Stomach (tissue), 4 donors: Measurements from ENCODE around the gene CEP152.

Experiments
- CTCF ChIP-seq, 7 experiments: fragments of 450-650 bp in 4 of 7; fragments of 200-600 bp in 3 of 7; sonication (generic) in 3 of 7; IDR thresholded peaks; one replicate each; pipeline ENCODE4 v1.5.1; 2016 to 2019; ENCODE audit warnings: antibody characterized with exemption in 7 of 7, control low read depth in 2 of 7, mild to moderate bottlenecking in 1 of 7
- EP300 ChIP-seq: sonication (generic); formaldehyde crosslinking; IDR thresholded peaks from one replicate; pipeline ENCODE4 v1.6.1; 2017; ENCODE audit warnings: antibody characterized with exemption
- POLR2A ChIP-seq, 4 donors: fragments of 450-650 bp; IDR thresholded peaks; one replicate each; pipeline ENCODE4 v1.6.1; 2016; ENCODE audit warnings: antibody characterized with exemption in 4 of 4, control low read depth in 2 of 4, mild to moderate bottlenecking in 1 of 4, moderate library complexity in 1 of 4

GRCh38 chr15:48720646-48721045 lies 90.2 kb downstream of the CEP152 start:
- TF ChIP-seq POLR2A (IDR thresholded peaks at IDR 0.05): no peak
- TF ChIP-seq CTCF (IDR thresholded peaks at IDR 0.05): no peak
- no peak for TF ChIP-seq EP300
